DOHH2 (cell line): ENCODE data around the gene ATAD3C.

Experiments used
- H3F3A ChIP-seq: fragments of 200-600 bp; sonication (generic), shearing (Covaris generic); 2 replicates; pipeline ENCODE4 v1.6.0; 2016; ENCODE audit warnings: antibody characterized with exemption, mild to moderate bottlenecking; ENCODE audit not compliant: control insufficient read depth, insufficient read depth
- H3K27ac ChIP-seq: fragments of 200-600 bp; sonication (generic); 2 replicates; pipeline ENCODE4 v1.5.1; 2014; ENCODE audit warnings: low read depth, mild to moderate bottlenecking, low read length, moderate library complexity
- H3K27me3 ChIP-seq: fragments of 200-600 bp; sonication (generic); 2 replicates; pipeline ENCODE4 v1.6.1; 2014; ENCODE audit warnings: mild to moderate bottlenecking, low read length, mixed read lengths; ENCODE audit not compliant: control insufficient read depth
- H3K36me3 ChIP-seq: fragments of 200-600 bp; sonication (generic); 2 replicates; pipeline ENCODE4 v1.6.1; 2014; ENCODE audit warnings: mild to moderate bottlenecking, low read length, moderate library complexity, mixed read lengths; ENCODE audit not compliant: control insufficient read depth
- H3K4me1 ChIP-seq: fragments of 200-600 bp; sonication (generic); 2 replicates; pipeline ENCODE4 v1.6.1; 2014; ENCODE audit warnings: mild to moderate bottlenecking, low read length, mixed read lengths; ENCODE audit not compliant: control insufficient read depth
- H3K4me2 ChIP-seq: fragments of 200-600 bp; sonication (generic); 2 replicates; pipeline ENCODE4 v1.6.0; 2014; ENCODE audit warnings: mild to moderate bottlenecking, low read length, moderate library complexity
- H3K4me3 ChIP-seq: fragments of 200-600 bp; sonication (generic); 2 replicates; pipeline ENCODE4 v1.5.1; 2014; ENCODE audit warnings: mild to moderate bottlenecking, low read length, mixed read lengths
- H3K79me2 ChIP-seq: fragments of 200-600 bp; sonication (generic); 2 replicates; pipeline ENCODE4 v1.6.1; 2014; ENCODE audit warnings: mild to moderate bottlenecking, low read length, mixed read lengths; ENCODE audit not compliant: control insufficient read depth
- H3K9me2 ChIP-seq: fragments of 200-600 bp; sonication (generic); replicated peaks from 2 replicates; pipeline ENCODE4 v1.6.1; 2014; ENCODE audit warnings: mild to moderate bottlenecking, low read length, mixed read lengths; ENCODE audit not compliant: control insufficient read depth
- H3K9me3 ChIP-seq: fragments of 200-600 bp; sonication (generic); 2 replicates; pipeline ENCODE4 v1.6.1; 2014; ENCODE audit warnings: antibody characterized with exemption, low read length, mixed read lengths; ENCODE audit not compliant: control insufficient read depth, insufficient read depth
- H4K20me1 ChIP-seq: fragments of 200-600 bp; sonication (generic); 2 replicates; pipeline ENCODE4 v1.6.0; 2014; ENCODE audit warnings: low read depth, mild to moderate bottlenecking, antibody characterized with exemption, low read length, moderate library complexity; ENCODE audit not compliant: control insufficient read depth, insufficient read depth
- CTCF ChIP-seq: fragments of 200-600 bp; sonication (generic); IDR thresholded peaks from one replicate; pipeline ENCODE4 v1.5.1; 2014; ENCODE audit warnings: antibody characterized with exemption, mild to moderate bottlenecking, low read depth, low read length; ENCODE audit not compliant: poor library complexity, severe bottlenecking
- EZH2phosphoT487 ChIP-seq: fragments of 200-600 bp; sonication (generic); IDR thresholded peaks from 2 replicates; pipeline ENCODE4 v1.6.1; 2017; ENCODE audit warnings: borderline replicate concordance, mild to moderate bottlenecking, antibody characterized with exemption, low read length, moderate library complexity, mixed read lengths

Gene ATAD3C

GRCh38 chr1:1435106-1435903, 14.2 kb upstream of the ATAD3C start, which contains the start of gene VWA1:
VWA1 (plus strand) TSS chr1:1435690; CDS start chr1:1435749, 59 bp downstream.
- no peak for TF ChIP-seq CTCF
- peak; percentile 73; the same call in 1 of the 2 replicates for TF ChIP-seq EZH2phosphoT487
- Histone ChIP-seq H3K36me3 (no peaks in the 10 kb centered on the region), H3K9me2 (no peaks in the 10 kb centered on the region)

GRCh38 chr1:1435911-1436629, 13.4 kb upstream of the ATAD3C start:
- TF ChIP-seq EZH2phosphoT487: no peak
- no peak for TF ChIP-seq CTCF
- H4K20me1 ChIP-seq: no peaks in the 10 kb centered on the region
- H3K27me3 ChIP-seq: peaks cover 29% of the 10 kb centered on the region
- no peaks in the 10 kb centered on the region for H3F3A ChIP-seq
- H3K4me3 ChIP-seq: no peak overlapping the region
- no peak overlapping the region for H3K4me2 ChIP-seq
- no peaks in the 10 kb centered on the region for H3K9me2 ChIP-seq
- no peaks in the 10 kb centered on the region for H3K9me3 ChIP-seq
- no peaks in the 10 kb centered on the region for H3K79me2 ChIP-seq
- 0 out of 2 replicates have a peak, but pooled peaks cover 5% of the 10 kb centered on the region for H3K4me1 ChIP-seq
- no peak overlapping the region for H3K27ac ChIP-seq
- no peaks in the 10 kb centered on the region for H3K36me3 ChIP-seq

More at GRCh38 chr1:1435106-1435903, 14.2 kb upstream of the ATAD3C start, which contains the start of gene VWA1:
- Histone ChIP-seq H3K27me3 (peaks cover 32% of the 10 kb centered on the region), H4K20me1 (no peaks in the 10 kb centered on the region), H3K79me2 (no peaks in the 10 kb centered on the region), H3K27ac (no peak within 1 kb of the TSS), H3K9me3 (no peaks in the 10 kb centered on the region), H3K4me1 (0 out of 2 replicates have a peak, but pooled peaks cover 5% of the 10 kb centered on the region), H3K4me3 (no peak within 1 kb of the TSS), H3F3A (no peaks in the 10 kb centered on the region), H3K4me2 (no peak within 1 kb of the TSS)

- H3K79me2 ChIP-seq: no peaks in the 10 kb centered on the region
- H3K9me3 ChIP-seq: no peaks in the 10 kb centered on the region
- H3K9me2 ChIP-seq: no peaks in the 10 kb centered on the region
- TF ChIP-seq EZH2phosphoT487 (no peak), CTCF (no peak)
- no peaks in the 10 kb centered on the region for H4K20me1 ChIP-seq
- H3K4me3 ChIP-seq: no peak overlapping the region
- no peak overlapping the region for H3K4me2 ChIP-seq
- 0 out of 2 replicates have a peak, but pooled peaks cover 5% of the 10 kb centered on the region for H3K4me1 ChIP-seq
- no peak overlapping the region for H3K27ac ChIP-seq
- no peaks in the 10 kb centered on the region for H3F3A ChIP-seq
- no peaks in the 10 kb centered on the region for H3K36me3 ChIP-seq
- peaks cover 29% of the 10 kb centered on the region for H3K27me3 ChIP-seq
Measured at GRCh38 chr1:1436630-1437032, 12.9 kb upstream of the ATAD3C start.
